RWPE2 (cell line): ENCODE results near the gene VOPP1.
A peak's percentile ranks its signal among the peaks of the same experiment; 100 is the strongest.

Experiments
- ATAC-seq: fragments of 200-7000 bp; cut with Tn5 transposase; 3 replicates; pipeline ENCODE4 v1.9.1; 2021; ENCODE audit warnings: low read depth
- DNase-seq: peaks from one replicate; pipeline ENCODE4 v3.0.0-alpha.2; 2020; ENCODE audit warnings: low spot score
- H3K27ac ChIP-seq: fragments of 450-650 bp; 2 replicates; pipeline ENCODE4 v1.5.1; 2017; ENCODE audit warnings: mild to moderate bottlenecking; ENCODE audit not compliant: poor library complexity, severe bottlenecking
- H3K27me3 ChIP-seq: fragments of 250-450 bp; sonication (Bioruptor Pico); 2 replicates; pipeline ENCODE4 v1.5.1; 2021; ENCODE audit warnings: mild to moderate bottlenecking, moderate library complexity; ENCODE audit not compliant: insufficient read depth, poor library complexity, severe bottlenecking
- H3K36me3 ChIP-seq: fragments of 250-450 bp; sonication (Bioruptor Pico); 2 replicates; pipeline ENCODE4 v1.5.1; 2020; ENCODE audit warnings: low read depth, mild to moderate bottlenecking, moderate library complexity
- H3K4me1 ChIP-seq: fragments of 250-450 bp; sonication (Bioruptor Pico); 2 replicates; pipeline ENCODE4 v1.5.1; 2021; ENCODE audit warnings: mild to moderate bottlenecking, moderate library complexity; ENCODE audit not compliant: insufficient read depth, poor library complexity, severe bottlenecking
- H3K4me3 ChIP-seq: fragments of 250-450 bp; sonication (Bioruptor Pico); 2 replicates; pipeline ENCODE4 v1.5.1; 2021; ENCODE audit warnings: mild to moderate bottlenecking, moderate library complexity; ENCODE audit not compliant: severe bottlenecking
- H3K9me3 ChIP-seq: fragments of 250-450 bp; sonication (Bioruptor Pico); 2 replicates; pipeline ENCODE4 v1.5.1; 2021; ENCODE audit warnings: mild to moderate bottlenecking, moderate library complexity; ENCODE audit not compliant: severe bottlenecking
- TF ChIP-seq, protein P1 (sequence below): fragments of 450-650 bp; IDR thresholded peaks from one replicate; pipeline ENCODE4 v1.5.1; 2017; ENCODE audit warnings: mild to moderate bottlenecking, moderate library complexity; ENCODE audit not compliant: poor library complexity, severe bottlenecking

VOPP1 gene

DNA sequence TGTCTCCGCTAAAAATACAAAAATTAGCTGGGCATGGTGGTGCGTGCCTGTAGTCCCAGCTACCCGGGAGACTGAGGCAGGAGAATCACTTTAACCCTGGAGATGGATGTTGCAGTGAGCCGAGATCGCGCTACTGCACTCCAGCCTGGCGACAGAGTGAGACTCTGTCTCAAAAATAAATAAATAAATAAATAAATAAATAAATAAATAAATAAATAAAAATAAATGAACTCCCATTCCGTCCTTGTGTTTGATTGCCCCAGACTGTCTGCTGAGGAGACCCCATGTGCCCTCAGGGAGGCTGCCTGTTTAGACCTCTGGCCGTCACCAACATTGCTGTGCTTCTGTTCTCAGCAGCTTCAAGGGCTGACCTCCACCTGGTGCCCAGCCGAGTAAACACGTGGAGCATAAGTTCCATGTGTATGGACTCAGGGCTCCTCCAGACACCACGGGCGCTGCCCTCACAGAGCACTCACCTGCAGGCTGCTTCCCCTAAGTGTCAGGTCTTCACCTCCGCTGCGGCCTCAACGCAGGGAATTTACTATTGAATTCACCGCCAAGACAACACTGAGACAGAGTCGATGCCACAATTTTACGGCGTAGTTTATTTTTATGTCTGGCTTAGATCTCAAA, 32.0 kb downstream of the VOPP1 start:
- H3K36me3 ChIP-seq = peaks cover 13% of the 10 kb centered on the region
- TF ChIP-seq, protein P1, sequence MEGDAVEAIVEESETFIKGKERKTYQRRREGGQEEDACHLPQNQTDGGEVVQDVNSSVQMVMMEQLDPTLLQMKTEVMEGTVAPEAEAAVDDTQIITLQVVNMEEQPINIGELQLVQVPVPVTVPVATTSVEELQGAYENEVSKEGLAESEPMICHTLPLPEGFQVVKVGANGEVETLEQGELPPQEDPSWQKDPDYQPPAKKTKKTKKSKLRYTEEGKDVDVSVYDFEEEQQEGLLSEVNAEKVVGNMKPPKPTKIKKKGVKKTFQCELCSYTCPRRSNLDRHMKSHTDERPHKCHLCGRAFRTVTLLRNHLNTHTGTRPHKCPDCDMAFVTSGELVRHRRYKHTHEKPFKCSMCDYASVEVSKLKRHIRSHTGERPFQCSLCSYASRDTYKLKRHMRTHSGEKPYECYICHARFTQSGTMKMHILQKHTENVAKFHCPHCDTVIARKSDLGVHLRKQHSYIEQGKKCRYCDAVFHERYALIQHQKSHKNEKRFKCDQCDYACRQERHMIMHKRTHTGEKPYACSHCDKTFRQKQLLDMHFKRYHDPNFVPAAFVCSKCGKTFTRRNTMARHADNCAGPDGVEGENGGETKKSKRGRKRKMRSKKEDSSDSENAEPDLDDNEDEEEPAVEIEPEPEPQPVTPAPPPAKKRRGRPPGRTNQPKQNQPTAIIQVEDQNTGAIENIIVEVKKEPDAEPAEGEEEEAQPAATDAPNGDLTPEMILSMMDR = no peak

DNA sequence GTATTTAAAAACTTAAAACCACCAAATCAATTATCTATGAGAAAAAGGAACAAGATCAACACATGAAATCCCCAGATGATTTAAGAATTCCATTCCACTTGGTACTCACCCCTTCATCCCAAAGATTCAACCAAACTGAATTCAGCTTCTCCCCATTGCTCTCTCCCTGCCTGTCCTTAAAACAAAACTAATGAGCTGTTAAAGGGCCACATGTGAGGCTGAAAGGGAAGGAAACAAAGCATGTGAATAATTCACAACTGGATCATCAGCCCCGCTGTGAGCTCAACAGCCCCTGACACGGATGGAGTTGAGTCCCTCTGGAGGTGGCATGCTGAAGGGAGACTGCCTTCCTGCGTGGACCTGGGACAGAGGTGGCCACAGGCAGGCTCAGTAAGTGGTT, 32.9 kb downstream of the VOPP1 start:
- no peak for DNase-seq
- Histone ChIP-seq H3K4me3 (no peak overlapping the region), H3K27me3 (no peaks in the 10 kb centered on the region), H3K36me3 (peaks cover 8% of the 10 kb centered on the region), H3K4me1 (peaks cover 23% of the 10 kb centered on the region), H3K27ac (peak overlapping the region; percentile 18), H3K9me3 (no peaks in the 10 kb centered on the region)
- TF ChIP-seq, protein P1 = no peak
- ATAC-seq = no peak

More for the DNA sequence above, 32.0 kb downstream of the VOPP1 start:
- Histone ChIP-seq H3K27ac (no peak overlapping the region), H3K27me3 (no peaks in the 10 kb centered on the region), H3K4me3 (no peak overlapping the region), H3K9me3 (no peaks in the 10 kb centered on the region), H3K4me1 (peaks cover 13% of the 10 kb centered on the region)
- no peak for DNase-seq
- ATAC-seq = no peak

DNA sequence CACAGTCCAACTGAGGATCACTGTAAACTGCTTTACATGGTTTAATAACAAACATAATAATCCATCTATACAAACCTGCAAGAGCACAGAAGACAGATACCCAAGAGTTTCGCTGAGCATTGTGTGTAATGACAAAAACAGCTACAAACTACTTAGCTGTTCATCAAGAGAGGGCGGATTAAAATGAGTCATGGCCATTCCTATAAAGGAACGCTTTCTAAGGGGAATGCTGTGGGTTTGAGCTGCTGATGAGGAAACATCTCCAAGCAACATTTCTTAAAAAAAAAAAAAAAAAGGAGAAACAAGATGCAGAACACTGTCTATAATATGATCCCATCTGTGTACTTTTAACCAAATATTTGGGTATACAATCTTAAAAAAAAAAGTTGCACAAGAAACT, 33.8 kb downstream of the VOPP1 start:
- Histone ChIP-seq H3K4me1 (peaks cover 31% of the 10 kb centered on the region), H3K4me3 (no peak overlapping the region), H3K27me3 (no peaks in the 10 kb centered on the region), H3K27ac (peak overlapping the region; percentile 18), H3K9me3 (no peaks in the 10 kb centered on the region), H3K36me3 (no peaks in the 10 kb centered on the region)
- TF ChIP-seq, protein P1 = no peak
- DNase-seq = no peak
- ATAC-seq = peak; percentile 74

DNA sequence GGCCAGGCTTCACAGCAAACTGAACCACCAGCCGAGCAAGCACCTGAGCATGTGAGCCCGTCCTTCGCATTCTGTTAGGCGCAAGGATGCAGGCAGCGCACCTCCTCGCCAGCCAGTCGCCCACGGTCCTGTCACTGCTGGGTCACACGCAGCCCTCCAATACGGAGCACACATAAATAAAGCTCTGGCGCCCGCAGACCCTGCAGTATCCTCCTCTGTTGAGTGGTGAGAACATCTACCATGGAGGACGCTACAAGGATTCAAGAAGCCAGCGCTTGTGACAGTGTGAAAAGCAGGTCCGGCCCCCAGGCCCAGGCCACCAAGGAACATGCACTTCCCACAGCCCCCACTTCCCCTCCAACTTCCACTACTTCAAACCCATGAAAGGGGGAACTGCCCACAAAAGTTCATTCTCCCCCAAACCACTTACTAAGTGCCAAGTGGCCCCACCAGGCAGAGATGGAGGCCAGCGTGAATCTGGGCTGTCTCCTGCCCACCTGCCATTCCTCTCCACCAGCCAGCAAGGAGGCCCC, 34.8 kb downstream of the VOPP1 start:
- DNase-seq = no peak
- H3K27ac ChIP-seq = no peak overlapping the region
- H3K4me3 ChIP-seq = no peak overlapping the region
- peaks cover 33% of the 10 kb centered on the region for H3K4me1 ChIP-seq
- H3K27me3 ChIP-seq = no peaks in the 10 kb centered on the region
- H3K9me3 ChIP-seq = no peaks in the 10 kb centered on the region
- TF ChIP-seq, protein P1 = no peak
- ATAC-seq = no peak
- H3K36me3 ChIP-seq = no peaks in the 10 kb centered on the region
